ENCODE measurements around the gene MAP2K5. TPM values are rescaled to one million over a fixed set of nuclear protein-coding genes. Genes with fewer than 3 reads are reported as not detected.

MAP2K5 gene
- total and polyA plus RNA-seq, 2 donors from 2014 or later, result 14.1 to 18.6 TPM

- intact Hi-C loops (cut with DNase I), result no loop called here
- no peaks in the 10 kb centered on the region for H3K27me3 ChIP-seq (ENCODE audit: control insufficient read depth, insufficient read depth, low read length)
- no peak overlapping the region for H3K27ac ChIP-seq (ENCODE audit: low read depth in 2 of 2, low read length in 2 of 2)
- FAIRE-seq, result no peak
- H3K9ac ChIP-seq (ENCODE audit: low read length in 3 of 3), result no peak overlapping the region
- TF ChIP-seq CTCF (IDR thresholded peaks at IDR 0.05; ENCODE audit: borderline replicate concordance, extremely low read depth, insufficient read depth), result no peak
- H3K9me3 ChIP-seq (ENCODE audit: control insufficient read depth in 2 of 3, insufficient read depth in 1 of 3, low read length in 3 of 3), result no peaks in the 10 kb centered on the region
- no peak overlapping the region for H3K4me3 ChIP-seq (ENCODE audit: low read length in 3 of 3)
- no peak for DNase-seq
- peaks cover 2 to 16% (median 12%) of the 10 kb centered on the region in 3 donors for H3K36me3 ChIP-seq (ENCODE audit: control insufficient read depth in 2 of 3, insufficient read depth in 3 of 3, low read length in 3 of 3)
- H3K4me1 ChIP-seq (ENCODE audit: control insufficient read depth in 2 of 3, insufficient read depth in 2 of 3, low read depth in 1 of 3, low read length in 3 of 3), result no peaks in the 10 kb centered on the region
Observed at GRCh38 chr15:67585681-67586080, 43.2 kb downstream of the MAP2K5 start.

DNA sequence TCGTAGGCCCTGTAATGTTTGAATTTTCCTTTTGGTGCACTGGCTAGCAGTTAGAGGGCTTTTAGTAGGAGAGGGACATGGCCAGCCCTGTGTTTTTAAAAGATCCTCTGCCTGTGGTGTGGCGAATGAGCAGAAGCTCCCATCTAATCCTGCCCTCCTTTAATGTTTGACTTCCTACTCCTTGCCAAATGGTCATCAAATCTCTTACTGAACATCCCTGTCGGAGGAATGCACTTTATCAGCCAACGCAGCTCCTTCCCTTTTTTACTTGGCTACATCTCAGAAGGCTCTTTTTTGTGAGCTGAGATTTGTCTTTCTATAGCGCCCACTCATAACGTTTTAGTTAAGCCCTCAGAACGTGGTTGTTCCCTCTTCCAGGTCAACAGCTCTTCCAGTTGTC is 44.8 kb downstream of the MAP2K5 start:
- Histone ChIP-seq H3K27me3 (ENCODE audit: control insufficient read depth, insufficient read depth, low read length) (no peaks in the 10 kb centered on the region), H3K4me1 (ENCODE audit: control insufficient read depth in 2 of 3, insufficient read depth in 2 of 3, low read depth in 1 of 3, low read length in 3 of 3) (no peaks in the 10 kb centered on the region), H3K4me3 (ENCODE audit: low read length in 3 of 3) (no peak overlapping the region), H3K9ac (ENCODE audit: low read length in 3 of 3) (no peak overlapping the region), H3K36me3 (ENCODE audit: control insufficient read depth in 2 of 3, insufficient read depth in 3 of 3, low read length in 3 of 3) (peaks cover 2 to 16% (median 12%) of the 10 kb centered on the region in 3 donors), H3K9me3 (ENCODE audit: control insufficient read depth in 2 of 3, insufficient read depth in 1 of 3, low read length in 3 of 3) (no peaks in the 10 kb centered on the region), H3K27ac (ENCODE audit: low read depth in 2 of 2, low read length in 2 of 2) (no peak overlapping the region)
- FAIRE-seq (no peak), DNase-seq (no peak)
- intact Hi-C loops (cut with DNase I), result no loop called here
- no peak for TF ChIP-seq CTCF (IDR thresholded peaks at IDR 0.05; ENCODE audit: borderline replicate concordance, extremely low read depth, insufficient read depth)

DNA sequence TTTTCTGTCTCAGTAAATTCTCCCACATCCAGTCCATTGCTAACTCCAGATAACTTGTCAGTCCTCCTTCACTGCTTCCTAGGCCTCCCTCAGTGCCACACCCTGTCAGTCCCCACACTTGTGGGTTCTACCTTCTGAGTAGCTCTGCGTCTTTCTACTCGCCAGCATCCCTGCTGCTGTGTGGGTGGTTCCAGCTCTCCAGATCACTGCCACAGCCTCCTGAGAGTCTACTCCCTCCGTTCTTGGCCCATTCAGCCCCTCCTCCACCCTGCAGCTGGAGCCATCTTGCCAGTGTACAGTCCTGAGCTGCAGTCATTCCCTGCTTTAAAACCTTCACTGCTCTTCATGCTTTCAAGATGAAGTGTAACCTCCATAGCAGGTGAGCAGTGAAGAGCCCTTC is 45.3 kb downstream of the MAP2K5 start:
- no peaks in the 10 kb centered on the region for H3K27me3 ChIP-seq (ENCODE audit: control insufficient read depth, insufficient read depth, low read length)
- H3K4me3 ChIP-seq (ENCODE audit: low read length in 3 of 3), result no peak overlapping the region
- intact Hi-C loops (cut with DNase I), result no loop called here
- H3K36me3 ChIP-seq (ENCODE audit: control insufficient read depth in 2 of 3, insufficient read depth in 3 of 3, low read length in 3 of 3), result peaks cover 2 to 16% (median 12%) of the 10 kb centered on the region in 3 donors
- TF ChIP-seq CTCF (IDR thresholded peaks at IDR 0.05; ENCODE audit: borderline replicate concordance, extremely low read depth, insufficient read depth), result no peak
- no peaks in the 10 kb centered on the region for H3K9me3 ChIP-seq (ENCODE audit: control insufficient read depth in 2 of 3, insufficient read depth in 1 of 3, low read length in 3 of 3)
- FAIRE-seq, result no peak
- no peak overlapping the region for H3K27ac ChIP-seq (ENCODE audit: low read depth in 2 of 2, low read length in 2 of 2)
- H3K4me1 ChIP-seq (ENCODE audit: control insufficient read depth in 2 of 3, insufficient read depth in 2 of 3, low read depth in 1 of 3, low read length in 3 of 3), result no peaks in the 10 kb centered on the region
- DNase-seq, result no peak
- H3K9ac ChIP-seq (ENCODE audit: low read length in 3 of 3), result no peak overlapping the region

DNA sequence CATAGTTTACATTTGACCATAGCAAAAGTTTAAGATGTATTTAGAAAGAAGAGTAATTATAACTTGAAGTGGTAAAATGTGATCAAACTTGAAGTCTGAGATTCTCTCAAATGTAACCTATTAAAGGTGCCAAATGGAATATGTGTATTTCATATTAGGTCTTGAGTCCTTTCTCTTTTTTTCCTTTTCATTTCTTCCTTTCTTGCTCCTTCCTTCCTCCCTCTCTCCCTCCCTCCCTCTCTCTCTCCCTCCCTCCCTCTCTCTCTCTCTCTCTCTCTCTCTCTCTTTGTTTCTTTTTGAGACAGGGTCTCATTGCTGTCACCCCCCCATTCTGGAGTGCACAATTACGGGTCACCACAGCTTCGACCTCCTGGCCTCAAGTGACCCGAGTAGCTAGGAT is 47.7 kb downstream of the MAP2K5 start:
- H3K9me3 ChIP-seq (ENCODE audit: control insufficient read depth in 2 of 3, insufficient read depth in 1 of 3, low read length in 3 of 3), result no peaks in the 10 kb centered on the region
- no peak overlapping the region for H3K9ac ChIP-seq (ENCODE audit: low read length in 3 of 3)
- no peak overlapping the region for H3K4me3 ChIP-seq (ENCODE audit: low read length in 3 of 3)
- no peaks in the 10 kb centered on the region for H3K27me3 ChIP-seq (ENCODE audit: control insufficient read depth, insufficient read depth, low read length)
- FAIRE-seq, result no peak
- H3K4me1 ChIP-seq (ENCODE audit: control insufficient read depth in 2 of 3, insufficient read depth in 2 of 3, low read depth in 1 of 3, low read length in 3 of 3), result no peaks in the 10 kb centered on the region
- no peak overlapping the region for H3K27ac ChIP-seq (ENCODE audit: low read depth in 2 of 2, low read length in 2 of 2)
- no peak for DNase-seq
- H3K36me3 ChIP-seq (ENCODE audit: control insufficient read depth in 2 of 3, insufficient read depth in 3 of 3, low read length in 3 of 3), result peaks cover 2 to 18% (median 12%) of the 10 kb centered on the region in 3 donors
- TF ChIP-seq CTCF (IDR thresholded peaks at IDR 0.05; ENCODE audit: borderline replicate concordance, extremely low read depth, insufficient read depth), result no peak
- intact Hi-C loops (cut with DNase I), result no loop called here
